Neural progenitor cell (in vitro differentiated cells): ENCODE results near the gene C1QTNF6.

Experiments used
- EZH2 ChIP-seq: fragments of 200-600 bp; sonication (generic); IDR thresholded peaks from 2 replicates; pipeline ENCODE4 v1.6.1; 2017; ENCODE audit warnings: antibody characterized with exemption, mild to moderate bottlenecking, moderate library complexity
- EZH2phosphoT487 ChIP-seq: fragments of 200-600 bp; sonication (generic); IDR thresholded peaks from 2 replicates; pipeline ENCODE4 v1.6.1; 2017; ENCODE audit warnings: antibody characterized with exemption
- TF ChIP-seq, protein P1 (sequence below): fragments of 200-600 bp; sonication (generic); IDR thresholded peaks from 2 replicates; pipeline ENCODE4 v1.5.1; 2017; ENCODE audit warnings: antibody characterized with exemption, mild to moderate bottlenecking

DNA sequence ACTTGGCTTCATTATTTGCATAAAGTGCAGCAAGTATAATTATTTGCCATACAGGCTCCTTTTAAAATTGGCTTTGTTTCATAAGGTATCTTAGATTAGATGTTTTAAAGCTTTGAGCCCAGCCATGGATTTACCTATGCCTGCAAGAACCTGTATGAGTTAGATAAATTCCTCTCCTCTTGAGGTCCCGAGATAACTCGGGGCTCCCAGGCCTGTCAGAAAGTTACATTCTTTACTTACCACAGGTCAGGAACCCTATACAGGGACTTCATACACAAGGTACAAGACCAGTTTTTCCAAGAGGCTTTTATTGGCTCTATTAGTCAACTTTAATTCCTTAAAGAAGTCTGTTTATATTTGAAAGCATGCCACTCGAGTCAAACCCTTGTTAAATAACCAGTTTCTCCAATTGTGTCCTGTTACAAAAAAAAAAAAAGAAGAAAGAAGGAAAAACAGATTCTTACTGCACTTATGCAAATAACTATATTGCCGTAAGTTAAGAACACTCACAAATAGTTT is 2.3 kb upstream of the C1QTNF6 start:
- TF ChIP-seq, protein P1, sequence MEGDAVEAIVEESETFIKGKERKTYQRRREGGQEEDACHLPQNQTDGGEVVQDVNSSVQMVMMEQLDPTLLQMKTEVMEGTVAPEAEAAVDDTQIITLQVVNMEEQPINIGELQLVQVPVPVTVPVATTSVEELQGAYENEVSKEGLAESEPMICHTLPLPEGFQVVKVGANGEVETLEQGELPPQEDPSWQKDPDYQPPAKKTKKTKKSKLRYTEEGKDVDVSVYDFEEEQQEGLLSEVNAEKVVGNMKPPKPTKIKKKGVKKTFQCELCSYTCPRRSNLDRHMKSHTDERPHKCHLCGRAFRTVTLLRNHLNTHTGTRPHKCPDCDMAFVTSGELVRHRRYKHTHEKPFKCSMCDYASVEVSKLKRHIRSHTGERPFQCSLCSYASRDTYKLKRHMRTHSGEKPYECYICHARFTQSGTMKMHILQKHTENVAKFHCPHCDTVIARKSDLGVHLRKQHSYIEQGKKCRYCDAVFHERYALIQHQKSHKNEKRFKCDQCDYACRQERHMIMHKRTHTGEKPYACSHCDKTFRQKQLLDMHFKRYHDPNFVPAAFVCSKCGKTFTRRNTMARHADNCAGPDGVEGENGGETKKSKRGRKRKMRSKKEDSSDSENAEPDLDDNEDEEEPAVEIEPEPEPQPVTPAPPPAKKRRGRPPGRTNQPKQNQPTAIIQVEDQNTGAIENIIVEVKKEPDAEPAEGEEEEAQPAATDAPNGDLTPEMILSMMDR = no peak
- no peak for TF ChIP-seq EZH2phosphoT487
- no peak for TF ChIP-seq EZH2
